ENCODE measurements around the gene SIRT7. TPM values are rescaled to one million over a fixed set of nuclear protein-coding genes. Genes with fewer than 3 reads are reported as not detected.

The SIRT7 gene
- total and polyA plus RNA-seq, 2 donors (not counting 3 experiments of a cell fraction or from before 2014, with no cell fraction given), result 11.6 to 28.8 TPM

DNA sequence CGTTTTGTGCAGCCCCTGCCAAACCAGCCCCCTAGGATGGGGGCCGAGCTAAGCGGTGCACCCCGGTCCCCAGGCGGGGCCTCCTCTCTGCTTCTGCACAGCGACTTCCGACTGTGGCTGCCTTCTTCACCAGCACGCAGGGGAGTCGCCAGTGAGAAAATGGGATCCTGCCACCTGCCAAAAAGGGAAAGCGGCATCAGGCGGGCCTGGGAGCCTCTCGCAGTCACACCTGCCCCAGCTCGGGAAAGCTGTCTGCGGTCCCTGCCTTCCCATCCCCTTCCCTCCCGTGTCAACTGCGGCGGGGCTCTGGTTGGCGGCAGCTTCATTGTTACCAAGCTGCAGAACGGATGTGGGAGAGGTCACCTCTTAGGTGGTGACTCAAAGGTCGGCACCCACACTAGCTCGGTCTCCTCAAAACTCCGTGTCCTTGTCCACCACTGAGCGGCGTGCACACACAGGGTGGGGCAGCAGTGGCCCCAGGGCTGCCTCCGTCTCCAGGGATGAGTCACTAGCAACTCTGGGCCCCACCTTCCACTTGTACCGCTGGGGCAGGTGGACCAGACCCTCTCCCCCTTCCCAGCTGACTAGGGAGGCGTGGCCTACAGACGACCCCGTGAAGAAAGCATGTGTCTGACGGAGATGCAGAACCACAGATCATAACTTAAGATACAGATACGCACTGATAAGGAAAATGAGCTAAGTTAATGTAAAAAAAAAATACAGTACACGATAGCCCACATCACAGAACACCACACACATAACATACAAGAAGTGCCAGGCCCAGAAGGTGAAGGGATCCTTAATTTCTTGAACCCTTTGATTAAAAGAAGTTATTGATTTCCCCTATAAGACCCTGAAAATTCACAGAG, 5.3 kb downstream of the SIRT7 start:
- FAIRE-seq, result no peak
- no TSS peak for BruUV-seq (replicated peaks)
- Histone ChIP-seq H3K27me3 (ENCODE audit: control insufficient read depth in 2 of 2, insufficient read depth in 2 of 2, low read length in 2 of 2) (no peaks in the 10 kb centered on the region), H3K27ac (ENCODE audit: insufficient read depth, low read depth, low read length) (no peak overlapping the region), H3K4me3 (replicated peaks in 1 of 3; ENCODE audit: insufficient read depth in 1 of 3, low read depth in 1 of 3, low read length in 3 of 3) (no peak overlapping the region), H2AFZ (ENCODE audit: low read depth, low read length) (no peak overlapping the region), H3K79me2 (ENCODE audit: control insufficient read depth, insufficient read depth, low read length) (peaks cover 9% of the 10 kb centered on the region), H4K20me1 (replicated peaks; ENCODE audit: control insufficient read depth, extremely low read depth, insufficient read depth, low read length) (no peaks in the 10 kb centered on the region), H3K9me1 (replicated peaks; ENCODE audit: control insufficient read depth, extremely low read depth, insufficient read depth, low read length) (no peaks in the 10 kb centered on the region), H3K4me1 (ENCODE audit: control insufficient read depth, extremely low read depth, insufficient read depth, low read length) (peaks cover 12% of the 10 kb centered on the region), H3K9me3 (replicated peaks; ENCODE audit: control insufficient read depth, insufficient read depth, low read length) (no peaks in the 10 kb centered on the region), H3K9ac (replicated peaks; ENCODE audit: extremely low read depth, insufficient read depth, low read length) (no peak overlapping the region), H3K4me2 (ENCODE audit: insufficient read depth, low read length) (no peak overlapping the region), H3K36me3 (ENCODE audit: control insufficient read depth in 2 of 2, extremely low read depth in 1 of 2, insufficient read depth in 2 of 2, low read length in 2 of 2) (peaks cover 7 to 24% of the 10 kb centered on the region in 2 experiments)
- dilution Hi-C loops (cut with MboI; ENCODE audit: extremely low pct_ligation_motif_present, low sequenced_read_pairs), result no loop called here
- POLR2A ChIA-PET, result no interaction called here
- intact Hi-C loops (cut with micrococcal nuclease), result no loop called here
- TF ChIP-seq FOS (IDR thresholded peaks at IDR 0.05; ENCODE audit: borderline replicate concordance, insufficient read depth, low read length) (no peak), GATA2 (IDR thresholded peaks at IDR 0.05; ENCODE audit: insufficient read depth, insufficient read length, low read depth, low read length) (no peak), POLR2AphosphoS5 (IDR thresholded peaks at IDR 0.05; ENCODE audit: insufficient read depth, low read depth, low read length) (no peak), EZH2 (IDR thresholded peaks at IDR 0.05; ENCODE audit: borderline replicate concordance, low read depth, low read length, severe bottlenecking) (no peak), JUN (IDR thresholded peaks at IDR 0.05; ENCODE audit: borderline replicate concordance, insufficient read depth, insufficient read length, low read depth) (no peak), POLR2A (IDR thresholded peaks at IDR 0.05; ENCODE audit: low read depth, low read length) (no peak)
- TF ChIP-seq, protein P1, sequence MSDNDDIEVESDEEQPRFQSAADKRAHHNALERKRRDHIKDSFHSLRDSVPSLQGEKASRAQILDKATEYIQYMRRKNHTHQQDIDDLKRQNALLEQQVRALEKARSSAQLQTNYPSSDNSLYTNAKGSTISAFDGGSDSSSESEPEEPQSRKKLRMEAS (IDR thresholded peaks at IDR 0.05; ENCODE audit: insufficient read depth, insufficient read length), result no peak
- DNase-seq (ENCODE audit: low read depth, low spot score), result no peak
- CTCF ChIA-PET, result interaction anchor here (1.0 kb wide), 1 partner anchor 15 kb away, joined by 3 read pairs; the partner anchor contains the start of gene MAFG
